ENCODE data around the gene OR5M3.

OR5M3 gene

DNA sequence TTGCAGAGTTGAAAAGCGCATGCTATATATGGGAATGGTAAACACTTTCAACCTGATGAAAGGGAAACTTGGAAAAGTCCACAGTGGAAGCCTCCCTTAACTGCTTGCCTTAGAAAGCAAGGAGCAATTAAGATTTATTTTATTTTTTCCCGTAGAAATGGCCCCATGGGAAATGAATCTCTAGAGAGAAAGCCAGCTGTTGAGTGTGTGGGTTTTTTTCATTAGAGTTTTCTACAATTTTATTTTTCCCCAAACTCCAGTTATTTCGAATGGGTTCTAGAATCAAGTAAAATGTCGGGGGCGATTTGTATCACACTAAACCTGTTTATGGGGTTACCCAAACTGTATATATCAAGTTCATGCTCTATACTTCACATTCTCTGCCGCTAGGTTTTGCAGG is at the start of gene OR5M3:
OR5M3 (minus strand) TSS at position 101 of the 400 bp plus-strand sequence. CDS start 2,855 bp downstream, outside the sequence.
- DNase-seq: no peak

GRCh38 chr11:56522008-56522407 is 48.9 kb upstream of the OR5M3 start:
- no peak for DNase-seq

- DNase-seq: no peak
Measured at GRCh38 chr11:56513280-56513679, 40.1 kb upstream of the OR5M3 start.

- no peak for DNase-seq
Measured at GRCh38 chr11:56509439-56509838, 36.3 kb upstream of the OR5M3 start.

DNA sequence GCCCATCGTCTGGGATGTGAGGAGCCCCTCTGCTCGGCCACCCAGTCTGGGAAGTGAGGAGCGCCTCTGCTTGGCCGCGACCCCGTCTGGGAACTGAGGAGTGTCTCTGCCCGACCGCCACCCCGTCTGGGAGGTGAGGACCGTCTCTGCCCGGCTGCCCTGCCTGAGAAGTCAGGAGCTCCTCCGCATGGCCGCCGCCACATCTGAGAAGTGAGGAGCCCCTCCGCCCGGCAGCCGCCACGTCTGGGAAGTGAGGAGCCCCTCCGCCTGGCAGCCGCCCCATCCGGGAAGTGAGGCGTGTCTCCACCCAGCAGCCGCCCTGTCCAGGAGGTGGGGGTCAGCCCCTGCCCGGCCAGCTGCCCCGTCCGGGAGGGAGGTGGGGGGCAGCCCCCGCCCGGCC is 23.9 kb upstream of the OR5M3 start:
- DNase-seq: no peak

GRCh38 chr11:56495117-56495516 is 22.0 kb upstream of the OR5M3 start:
- DNase-seq: no peak

DNA sequence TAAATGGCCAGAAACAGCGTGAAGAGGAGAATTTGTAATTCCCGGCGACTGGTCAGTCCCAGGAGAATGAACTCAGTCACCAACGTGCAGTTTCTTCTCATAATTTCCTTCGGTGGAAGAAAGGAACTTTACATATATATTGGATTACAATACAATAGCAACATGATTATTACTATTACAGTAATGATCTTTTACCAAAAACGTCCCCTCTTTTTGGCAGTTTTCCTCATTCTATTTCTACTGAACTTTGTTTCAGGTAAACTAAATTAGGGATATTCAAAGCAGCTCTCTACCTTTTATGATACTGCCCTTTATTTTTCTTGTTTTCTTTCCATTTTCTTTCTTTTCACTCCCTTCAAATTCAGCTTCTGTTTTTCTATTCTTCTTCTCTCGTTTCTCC is 18.1 kb upstream of the OR5M3 start, which contains the start of gene OR5M8:
OR5M8 (minus strand) TSS at position 101 of the 400 bp plus-strand sequence; CDS start at position 101, 0 bp downstream.
- no peak for DNase-seq

- DNase-seq: no peak
Measured at GRCh38 chr11:56486801-56487200, 13.6 kb upstream of the OR5M3 start.

- no peak for DNase-seq
Measured at GRCh38 chr11:56474729-56475235, 1.6 kb upstream of the OR5M3 start.

GRCh38 chr11:56457076-56457475 is 16.1 kb downstream of the OR5M3 start:
- DNase-seq: no peak

- no peak for DNase-seq
Measured at GRCh38 chr11:56453521-56453920, 19.6 kb downstream of the OR5M3 start.
